OCI-LY3 (cell line): ENCODE results near the gene TP53TG3D.
"Not testable (repeated sequence)": the region's sequence is repeated elsewhere in the genome, so short reads cannot be mapped to it uniquely, and the experiment has no call there.

Source experiments
- EZH2phosphoT487 ChIP-seq: fragments of 200-600 bp; shearing (Covaris generic); IDR thresholded peaks from 2 replicates; pipeline ENCODE4 v1.6.1; 2018; ENCODE audit warnings: antibody characterized with exemption, mixed run types, low read depth
- TF ChIP-seq, protein P1 (sequence below): fragments of 200-600, 300-600 bp; sonication (generic); IDR thresholded peaks from 2 replicates; pipeline ENCODE4 v1.5.1; 2014; ENCODE audit warnings: antibody characterized with exemption, low read length, low read depth

DNA sequence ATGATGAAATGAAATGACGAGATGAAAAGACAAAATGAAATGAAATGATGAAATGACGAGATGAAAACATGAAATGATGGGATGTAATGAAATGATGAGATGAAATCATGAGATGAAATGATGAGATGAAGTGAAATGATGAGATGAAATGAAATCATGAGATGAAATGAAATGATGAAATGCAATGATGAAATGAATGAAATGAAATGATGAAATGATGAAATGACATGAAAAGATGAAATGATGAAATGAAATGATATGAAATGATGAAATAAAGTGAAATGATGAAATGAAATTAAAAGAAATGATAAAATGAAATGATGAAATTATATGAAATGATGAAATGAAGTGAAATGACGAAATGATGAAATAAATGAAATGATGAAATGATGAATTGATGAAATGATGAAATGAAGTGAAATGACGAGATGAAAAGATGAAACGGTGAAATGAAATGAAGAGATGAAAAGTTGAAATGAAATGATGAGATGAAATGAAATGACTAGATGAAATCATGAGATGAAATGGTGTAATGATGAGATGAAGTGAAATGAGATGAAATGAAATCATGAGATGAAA lies 30.9 kb downstream of the TP53TG3D start:
- TF ChIP-seq, protein P1, sequence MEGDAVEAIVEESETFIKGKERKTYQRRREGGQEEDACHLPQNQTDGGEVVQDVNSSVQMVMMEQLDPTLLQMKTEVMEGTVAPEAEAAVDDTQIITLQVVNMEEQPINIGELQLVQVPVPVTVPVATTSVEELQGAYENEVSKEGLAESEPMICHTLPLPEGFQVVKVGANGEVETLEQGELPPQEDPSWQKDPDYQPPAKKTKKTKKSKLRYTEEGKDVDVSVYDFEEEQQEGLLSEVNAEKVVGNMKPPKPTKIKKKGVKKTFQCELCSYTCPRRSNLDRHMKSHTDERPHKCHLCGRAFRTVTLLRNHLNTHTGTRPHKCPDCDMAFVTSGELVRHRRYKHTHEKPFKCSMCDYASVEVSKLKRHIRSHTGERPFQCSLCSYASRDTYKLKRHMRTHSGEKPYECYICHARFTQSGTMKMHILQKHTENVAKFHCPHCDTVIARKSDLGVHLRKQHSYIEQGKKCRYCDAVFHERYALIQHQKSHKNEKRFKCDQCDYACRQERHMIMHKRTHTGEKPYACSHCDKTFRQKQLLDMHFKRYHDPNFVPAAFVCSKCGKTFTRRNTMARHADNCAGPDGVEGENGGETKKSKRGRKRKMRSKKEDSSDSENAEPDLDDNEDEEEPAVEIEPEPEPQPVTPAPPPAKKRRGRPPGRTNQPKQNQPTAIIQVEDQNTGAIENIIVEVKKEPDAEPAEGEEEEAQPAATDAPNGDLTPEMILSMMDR: not testable (repeated sequence)
- not testable (repeated sequence) for TF ChIP-seq EZH2phosphoT487
